GM19468 (cell line): ENCODE measurements around the gene ITGA6.
"Not testable (repeated sequence)": the region's sequence is repeated elsewhere in the genome, so short reads cannot be mapped to it uniquely, and the experiment has no call there.

Experiments used
- ATAC-seq: cut with Tn5 transposase; IDR thresholded peaks from one replicate; pipeline ENCODE4 v1.9.1; 2021; ENCODE audit warnings: mild to moderate bottlenecking, moderate library complexity, moderate number of reproducible peaks; ENCODE audit not compliant: unreplicated experiment; ENCODE audit errors: extremely low read depth

The ITGA6 gene

DNA sequence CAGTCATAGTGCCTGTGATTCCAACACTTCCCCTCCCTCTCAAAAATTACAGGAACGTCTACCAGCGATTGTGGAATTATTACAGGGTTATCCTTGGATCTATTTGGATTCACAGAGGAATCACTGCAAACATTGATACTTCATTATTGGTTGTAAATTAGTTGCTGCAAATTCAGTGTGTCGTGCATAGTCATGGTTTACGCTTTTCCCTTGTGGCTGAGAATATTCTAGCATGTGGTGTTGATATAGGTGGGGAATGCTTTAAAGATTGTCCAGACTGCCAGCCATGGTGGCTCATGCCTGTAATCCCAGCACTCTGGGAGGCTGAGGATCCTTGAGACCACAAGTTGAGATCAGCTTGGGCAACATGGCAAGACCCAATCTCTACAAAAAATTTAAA is 79.8 kb downstream of the ITGA6 start:
- ATAC-seq: no peak

DNA sequence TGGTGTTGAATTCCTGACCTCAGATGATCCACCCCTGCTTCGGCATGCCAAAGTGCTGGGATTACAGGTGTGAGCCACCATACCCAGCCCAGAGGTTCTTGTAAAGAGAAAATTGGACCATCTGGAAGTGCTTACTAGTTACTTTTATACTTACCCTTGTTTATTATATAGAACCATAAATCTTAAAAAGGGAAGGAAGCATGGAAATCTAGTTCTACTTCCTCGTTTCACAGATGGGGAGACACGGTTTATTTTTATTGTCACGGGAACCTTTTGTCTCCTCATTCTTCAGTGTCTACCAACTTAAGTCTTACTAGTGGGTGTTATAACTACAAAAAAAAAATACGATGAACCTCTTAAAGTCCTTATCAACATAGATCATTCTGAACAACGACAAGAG is 82.7 kb downstream of the ITGA6 start:
- ATAC-seq: no peak

DNA sequence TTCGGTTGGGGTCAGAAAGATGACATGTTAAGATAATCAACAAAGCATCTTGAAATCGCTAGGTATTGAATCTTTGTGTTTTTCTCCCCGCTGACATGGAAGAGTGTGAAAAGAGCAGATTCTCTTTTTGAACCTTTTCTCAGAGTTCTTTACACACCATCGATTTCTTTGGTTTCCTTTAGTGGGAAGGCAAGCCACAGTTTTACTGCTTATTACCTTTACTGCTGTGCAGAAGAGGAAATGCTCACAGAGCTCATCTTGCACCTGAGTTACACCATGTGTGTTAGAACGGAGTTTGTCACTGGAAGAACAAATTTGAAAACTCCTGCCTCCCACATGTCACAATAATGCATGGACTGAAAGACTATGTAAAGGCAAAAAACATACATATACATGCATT is 83.2 kb downstream of the ITGA6 start:
- ATAC-seq: no peak

DNA sequence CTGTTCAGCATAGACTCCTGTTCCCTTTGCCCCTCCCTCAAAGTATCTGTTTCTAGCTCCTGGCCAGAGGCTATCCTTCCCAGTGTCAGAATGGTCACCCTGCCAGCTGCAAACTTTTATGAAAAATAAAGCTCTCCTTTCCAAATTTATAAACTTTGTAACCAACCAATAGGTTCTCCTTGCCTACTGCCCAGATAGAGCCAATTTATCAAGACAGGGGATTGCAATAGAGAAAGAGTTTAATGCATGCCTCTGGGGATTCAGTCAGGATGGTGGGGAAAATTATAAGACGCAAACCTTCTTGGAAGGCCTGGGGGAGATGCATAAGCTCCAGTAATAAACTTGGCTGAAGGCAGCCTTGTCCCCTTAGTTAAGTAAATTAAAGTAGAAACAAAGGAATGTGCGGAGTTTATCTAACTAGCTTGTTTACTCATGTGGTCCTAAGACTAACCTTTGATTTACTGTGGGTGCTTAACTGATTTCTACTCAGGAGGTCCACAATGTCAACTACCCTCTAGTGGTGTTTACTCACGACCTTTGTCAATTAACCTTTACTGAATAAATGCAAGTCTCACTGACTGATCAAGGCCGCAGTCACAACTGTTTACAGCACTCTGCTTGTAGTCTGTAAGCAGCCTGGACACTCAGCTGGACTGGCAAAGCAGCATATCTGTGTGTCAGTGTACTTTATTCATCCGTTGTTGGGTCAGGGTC is 85.6 kb downstream of the ITGA6 start:
- ATAC-seq: no peak

DNA sequence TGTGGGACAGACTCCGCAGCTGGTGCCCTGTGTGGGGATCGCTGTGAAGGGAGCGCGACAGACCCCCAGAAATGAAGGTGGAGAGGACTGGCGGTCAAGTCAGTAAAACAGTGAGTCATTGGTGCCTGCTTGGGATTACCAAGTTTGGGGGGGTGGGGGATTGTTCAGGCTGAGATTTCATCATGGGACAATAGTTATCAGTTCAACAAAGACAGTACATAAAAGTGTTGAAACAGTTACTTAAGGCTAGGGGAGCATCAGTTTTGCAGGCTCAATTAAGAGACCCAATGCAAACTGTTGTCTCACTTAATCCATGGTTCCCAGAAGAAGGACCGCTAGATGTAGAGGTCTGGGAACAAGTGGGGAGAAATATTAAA is 86.1 kb downstream of the ITGA6 start:
- no peak for ATAC-seq

DNA sequence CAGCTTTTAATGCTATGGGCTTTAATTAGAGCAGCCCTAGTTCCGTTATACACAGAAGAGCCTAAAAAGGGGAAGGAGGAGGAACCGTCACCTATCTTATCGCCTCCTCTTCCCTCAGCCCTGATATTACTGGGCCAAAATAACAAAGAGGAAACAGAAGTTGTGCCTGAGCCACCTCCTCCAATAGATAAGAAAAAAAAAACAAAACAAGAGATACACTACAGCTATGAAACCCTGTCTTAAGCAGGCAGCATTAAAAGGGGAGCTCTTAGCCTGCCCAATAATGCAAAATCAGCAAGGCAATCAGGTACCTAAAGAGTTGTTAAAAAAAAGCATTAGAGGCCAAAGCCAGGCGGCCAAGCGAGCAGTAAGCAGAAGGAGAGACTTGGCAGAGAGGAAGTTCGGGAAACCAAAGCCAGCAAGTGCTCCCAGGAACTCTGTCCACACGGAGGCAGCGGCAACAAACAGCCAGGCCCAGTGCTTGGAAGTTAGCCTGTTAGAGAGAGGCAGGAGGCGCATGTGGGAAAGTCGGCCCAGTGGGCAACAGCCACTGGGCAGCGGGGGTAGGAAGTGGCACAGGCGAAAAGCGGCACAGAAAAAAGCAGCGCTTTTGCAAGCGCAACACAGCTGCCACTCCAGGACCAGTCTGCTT is 86.7 kb downstream of the ITGA6 start:
- no peak for ATAC-seq

DNA sequence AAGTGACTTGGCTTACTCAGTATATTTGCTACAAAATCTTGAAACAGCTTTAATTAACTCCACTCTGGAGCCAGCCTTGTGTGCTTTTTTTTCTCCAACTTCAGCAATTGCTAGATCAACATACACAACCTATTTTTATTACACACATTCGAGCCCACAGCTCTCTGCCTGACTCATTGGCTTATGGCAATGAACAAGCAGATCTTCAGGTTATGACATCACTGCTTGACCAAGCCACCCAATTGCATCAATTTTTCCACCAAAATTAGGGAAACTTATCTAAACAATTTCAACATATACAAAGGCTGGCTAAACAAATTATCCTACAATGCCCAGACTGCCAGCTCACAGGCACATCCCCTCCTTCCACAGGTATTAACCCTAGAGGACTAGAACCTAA is 88.9 kb downstream of the ITGA6 start:
- no peak for ATAC-seq

DNA sequence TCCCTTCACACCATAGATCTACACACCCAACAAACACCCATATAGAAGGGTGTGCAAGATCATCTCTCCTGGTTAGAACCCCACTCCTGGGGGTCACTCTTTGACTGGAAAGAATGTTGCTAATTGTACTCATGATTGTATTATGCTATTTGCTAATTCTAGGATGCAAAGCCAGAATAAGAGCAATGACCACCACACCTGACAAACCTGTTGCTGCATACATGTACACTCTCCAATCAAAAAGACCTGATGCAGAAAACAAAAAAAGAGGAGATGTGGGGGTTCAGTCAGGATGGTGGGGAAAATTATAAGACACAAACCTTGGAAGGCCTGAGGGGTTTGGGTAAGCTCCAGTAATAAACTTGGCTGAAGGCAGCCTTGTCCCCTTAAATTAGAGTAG is 91.6 kb downstream of the ITGA6 start:
- ATAC-seq: no peak

DNA sequence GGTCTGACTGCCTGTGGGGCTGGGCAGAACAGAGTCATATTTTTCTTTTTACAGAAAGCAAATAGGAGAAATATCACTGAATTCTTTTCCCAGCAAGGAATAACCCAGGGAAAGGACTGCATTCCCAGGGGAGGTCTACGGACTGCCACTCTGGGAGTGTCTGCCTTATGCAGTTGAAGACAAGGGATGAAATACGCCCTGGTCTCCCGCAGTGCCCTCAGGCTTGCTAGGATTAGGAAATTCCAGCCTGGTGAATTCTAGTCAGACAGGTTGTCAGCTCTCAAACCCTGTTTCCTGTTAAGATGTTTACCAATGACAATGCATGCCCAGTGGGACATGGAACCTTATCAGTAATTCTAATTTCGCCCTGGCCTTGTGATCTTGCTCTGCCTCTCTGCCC is 98.2 kb downstream of the ITGA6 start:
- no peak for ATAC-seq

DNA sequence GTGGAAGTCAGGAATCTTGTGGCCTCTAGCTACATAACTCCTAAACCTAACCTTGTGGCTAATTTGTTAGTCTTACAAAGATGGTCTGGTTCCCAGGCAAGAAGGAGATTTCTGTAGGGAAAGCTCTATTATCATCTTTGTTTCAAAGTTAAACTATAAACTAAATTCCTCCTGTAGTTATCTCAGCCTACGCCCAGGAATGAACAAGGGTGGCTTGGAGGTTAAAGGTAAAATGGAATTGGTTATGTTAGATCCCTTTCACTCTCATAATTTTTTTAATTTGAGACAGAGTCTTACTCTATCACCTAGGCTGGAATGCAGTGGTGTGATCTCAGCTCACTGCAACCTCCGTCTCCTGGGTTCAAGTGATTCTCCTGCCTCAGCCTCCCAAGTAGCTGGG is 103.9 kb downstream of the ITGA6 start:
- no peak for ATAC-seq

DNA sequence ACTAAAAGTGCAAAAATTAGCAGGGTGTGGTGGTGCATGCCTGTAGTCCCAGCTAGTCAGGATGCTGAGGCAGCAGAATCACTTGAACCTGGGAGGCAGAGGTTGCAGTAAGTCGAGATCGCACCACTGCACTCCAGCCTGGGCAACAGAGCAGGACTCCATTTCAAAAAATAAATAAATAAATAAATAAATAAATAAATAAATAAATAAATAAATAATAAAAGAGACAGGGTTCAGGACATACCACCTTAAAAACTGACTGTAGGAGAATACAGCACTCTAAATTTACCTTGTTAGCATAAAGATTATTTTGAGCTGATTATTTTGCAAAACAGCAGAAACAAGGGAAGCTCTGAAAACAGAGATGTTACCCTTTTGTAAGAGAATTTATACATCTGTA is 105.1 kb downstream of the ITGA6 start:
- not testable (repeated sequence) for ATAC-seq

DNA sequence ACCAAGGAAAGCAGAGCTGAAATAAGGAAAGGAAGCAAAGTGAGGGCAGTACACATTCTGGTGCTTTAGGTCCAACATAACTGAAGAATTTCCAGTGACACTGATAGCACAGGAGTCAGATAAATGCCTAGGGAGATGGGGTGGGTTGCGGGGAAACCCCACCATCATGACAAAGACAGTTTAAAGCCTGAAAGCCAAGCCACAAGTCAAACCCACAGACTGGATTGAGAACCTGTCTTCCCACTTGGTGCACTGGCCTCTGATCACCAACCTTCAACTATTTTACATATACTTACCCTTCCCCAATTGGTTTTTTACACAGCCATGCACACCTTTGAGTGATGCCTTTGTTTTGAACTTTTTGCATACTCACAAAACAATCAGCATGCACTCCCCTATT is 106.3 kb downstream of the ITGA6 start:
- no peak for ATAC-seq

DNA sequence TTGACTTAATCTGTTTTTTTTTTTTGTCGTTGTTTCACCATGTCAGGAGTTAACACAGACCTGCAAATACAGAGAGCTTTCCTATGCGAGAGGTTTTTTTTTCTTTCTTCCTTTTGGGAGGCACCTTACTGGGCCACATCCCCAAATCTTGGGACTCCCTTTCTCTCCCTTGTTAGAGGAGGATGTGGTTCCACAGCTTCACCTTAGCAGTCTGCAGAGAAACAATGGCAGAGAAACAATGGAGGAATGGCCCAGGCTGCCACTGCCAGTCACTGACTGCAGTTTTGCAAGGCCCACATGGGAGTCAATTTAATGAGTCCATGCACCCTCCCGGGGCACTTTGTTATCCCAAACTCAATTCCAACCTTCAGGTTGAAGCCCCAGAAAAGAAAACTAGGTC is 107.7 kb downstream of the ITGA6 start:
- no peak for ATAC-seq

DNA sequence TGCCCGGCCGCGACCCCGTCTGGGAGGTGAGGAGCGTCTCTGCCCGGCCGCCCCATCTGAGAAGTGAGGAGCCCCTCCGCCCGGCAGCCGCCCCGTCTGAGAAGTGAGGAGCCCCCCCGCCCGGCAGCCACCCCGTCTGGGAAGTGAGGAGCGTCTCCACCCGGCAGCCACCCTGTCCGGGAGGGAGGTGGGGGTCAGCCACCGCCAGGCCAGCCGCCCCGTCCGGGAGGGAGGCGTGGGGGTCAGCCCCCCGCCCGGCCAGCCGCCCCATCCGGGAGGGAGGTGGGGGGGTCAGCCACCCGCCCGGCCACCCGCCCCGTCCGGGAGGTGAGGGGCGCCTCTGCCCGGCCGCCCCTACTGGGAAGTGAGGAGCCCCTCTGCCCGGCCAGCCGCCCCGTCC is 110.5 kb downstream of the ITGA6 start:
- ATAC-seq: not testable (repeated sequence)

DNA sequence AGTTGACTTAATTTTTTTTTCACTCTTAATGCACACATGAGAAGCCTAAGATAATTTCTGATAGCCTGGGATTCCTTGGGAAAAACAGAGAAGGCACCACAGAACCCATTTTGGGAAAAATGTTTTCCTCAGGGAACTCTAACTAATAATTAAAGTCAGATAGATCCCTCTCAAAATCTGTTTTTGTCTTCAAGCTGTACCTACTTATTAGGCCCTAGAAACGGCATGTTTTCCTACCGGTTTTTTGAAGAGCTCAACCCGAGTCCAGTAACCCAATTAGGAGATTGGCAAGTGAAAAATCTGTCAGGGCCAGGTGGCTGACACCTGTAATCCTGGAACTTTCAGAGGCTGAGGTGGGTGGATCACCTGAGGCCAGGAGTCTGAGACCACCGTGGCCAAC is 112.4 kb downstream of the ITGA6 start:
- ATAC-seq: no peak

DNA sequence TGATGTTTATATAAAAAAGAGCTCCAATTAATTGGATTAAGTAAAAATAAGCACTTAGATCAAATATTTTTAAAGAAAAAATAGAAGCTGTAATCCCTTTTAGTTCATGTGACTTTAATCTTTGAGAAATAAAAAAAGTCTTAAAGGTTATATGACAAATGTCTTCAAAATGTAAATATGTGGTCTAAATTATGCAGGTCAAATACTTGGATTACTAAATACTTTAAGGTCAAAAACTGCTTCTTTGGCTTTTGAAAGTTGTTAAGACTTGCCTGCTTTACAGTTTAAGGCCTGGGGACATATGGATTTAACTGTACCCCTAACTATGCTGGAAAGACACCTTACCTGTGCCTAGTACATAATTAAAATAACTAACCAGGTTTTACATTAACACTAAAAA is 113.0 kb downstream of the ITGA6 start:
- no peak for ATAC-seq

DNA sequence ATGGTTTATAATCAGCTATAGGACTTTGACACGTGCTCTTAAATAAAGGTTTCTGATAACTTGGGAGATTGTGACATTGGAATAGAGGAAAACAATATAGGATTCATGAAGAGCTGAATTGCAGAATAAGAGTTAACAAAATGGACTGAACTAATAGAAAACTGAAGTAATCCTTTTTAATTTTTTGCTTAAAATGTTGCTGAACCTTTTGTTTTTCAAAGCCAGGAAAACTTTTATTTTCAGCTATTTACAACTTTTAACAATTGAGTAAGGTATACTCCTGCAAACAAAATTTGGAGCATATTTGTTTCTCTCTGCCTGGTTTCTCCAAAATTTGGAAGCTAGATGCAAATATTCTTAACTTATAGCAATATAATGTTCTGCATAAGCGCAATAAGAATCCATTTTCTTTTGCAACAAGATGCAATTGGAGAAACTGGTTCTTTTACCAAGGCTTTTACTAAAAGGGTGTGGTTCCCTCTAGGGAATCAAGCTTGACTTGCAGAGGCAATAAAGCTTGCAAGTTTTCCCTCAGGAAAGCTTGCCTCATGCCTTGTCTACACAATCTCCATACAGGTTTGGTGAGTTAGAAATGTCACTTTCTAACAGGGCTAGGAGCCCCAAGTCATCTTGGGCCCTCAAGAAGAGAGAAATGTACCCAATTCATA is 118.2 kb downstream of the ITGA6 start:
- ATAC-seq: no peak

DNA sequence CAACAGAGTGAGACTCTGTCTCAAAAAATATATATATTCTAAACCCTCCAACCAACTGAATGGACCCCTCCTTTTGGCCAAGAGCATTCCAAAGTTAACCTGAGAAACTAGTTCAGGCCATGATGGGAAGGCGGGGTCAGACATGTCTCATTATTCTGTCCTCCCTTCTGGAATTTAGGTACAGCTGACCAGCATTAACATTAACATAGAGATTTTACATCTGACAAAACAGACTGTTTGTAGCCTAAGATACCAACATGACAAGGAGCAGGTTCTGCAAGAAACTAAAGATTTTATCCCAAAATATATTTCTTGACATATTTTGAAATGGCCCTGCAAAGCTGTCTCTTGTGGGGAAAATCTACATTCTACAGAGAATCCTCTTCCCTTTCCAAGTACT is 121.7 kb downstream of the ITGA6 start:
- no peak for ATAC-seq

DNA sequence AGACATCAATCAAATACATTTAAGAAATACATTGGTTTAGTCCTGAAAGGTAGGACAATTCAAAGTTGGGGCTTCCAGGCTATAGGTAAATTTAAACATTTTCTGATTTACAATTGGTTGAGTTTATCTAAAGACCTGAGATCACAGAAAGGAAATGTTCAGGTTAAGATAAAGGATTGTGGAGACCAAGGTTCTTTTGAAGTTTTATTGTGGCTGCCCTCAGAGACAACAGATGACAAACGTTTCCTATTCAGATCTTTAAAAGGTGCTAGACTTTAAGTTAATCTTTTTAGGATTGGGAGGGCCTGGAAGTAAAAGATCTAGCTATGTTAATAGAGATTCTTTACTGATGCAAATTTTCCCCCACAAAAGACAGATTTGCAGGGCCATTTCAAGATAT is 122.4 kb downstream of the ITGA6 start:
- ATAC-seq: not testable (repeated sequence)

DNA sequence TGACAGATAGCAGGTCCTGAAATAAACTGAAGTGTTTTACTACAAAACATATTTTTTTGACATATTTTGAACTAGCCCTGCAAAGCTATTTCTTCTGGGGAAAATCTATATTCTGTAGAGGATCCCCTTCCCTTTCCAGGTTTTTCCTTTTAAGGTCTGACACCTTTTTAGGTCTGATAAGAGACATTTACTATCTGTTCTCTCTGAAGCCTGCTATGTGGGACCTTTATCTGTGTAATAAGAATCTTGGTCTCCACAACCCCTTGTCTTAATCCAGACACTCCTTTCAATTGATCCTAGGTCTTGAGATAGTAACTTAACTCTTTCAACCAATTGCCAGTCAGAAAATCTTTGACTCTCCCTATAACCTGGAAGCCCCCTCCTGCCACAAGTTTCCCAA is 123.0 kb downstream of the ITGA6 start:
- ATAC-seq: no peak

DNA sequence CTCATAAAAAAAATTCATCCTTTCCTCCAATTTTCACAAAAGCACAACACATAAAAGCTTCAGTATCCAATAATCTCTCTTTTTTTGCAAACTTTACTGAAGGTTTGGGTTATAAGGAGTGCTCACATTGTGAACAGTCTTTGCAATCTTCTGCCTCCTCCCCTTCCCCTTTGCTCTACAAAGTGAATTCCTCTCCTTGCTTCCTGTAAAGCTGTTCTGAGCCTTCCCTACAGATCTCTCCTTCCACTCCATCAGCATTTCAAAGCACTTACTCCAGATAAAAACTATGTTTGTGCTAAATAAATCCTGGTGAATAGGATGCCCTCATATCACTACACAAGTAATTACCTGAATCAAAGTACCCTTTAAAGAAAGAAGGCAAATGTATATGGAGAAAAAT is 123.9 kb downstream of the ITGA6 start:
- no peak for ATAC-seq
